Stimulated activated CD8-positive, alpha-beta memory T cell treated with anti-CD3 and anti-CD28 coated beads, Interleukin-15, amount 100 ng/mL, for 24 hours (primary cell): Measurements from ENCODE around the gene CDO1.
"Not testable (repeated sequence)": the region's sequence is repeated elsewhere in the genome, so short reads cannot be mapped to it uniquely, and the experiment has no call there.

Experiments used
- DNase-seq: peaks from one replicate; pipeline ENCODE4 v3.0.0-alpha.2; 2020; ENCODE audit warnings: low read depth

CDO1 gene

GRCh38 chr5:115829913-115830312, 13.5 kb upstream of the CDO1 start:
- no peak for DNase-seq

GRCh38 chr5:115825948-115826347, 9.5 kb upstream of the CDO1 start:
- no peak for DNase-seq

GRCh38 chr5:115824983-115825382, 8.5 kb upstream of the CDO1 start:
- not testable (repeated sequence) for DNase-seq

- no peak for DNase-seq
These were observed 4.4 kb upstream of the CDO1 start for GRCh38 chr5:115820846-115821245.

- DNase-seq, result no peak
These were observed 2.4 kb upstream of the CDO1 start for GRCh38 chr5:115818821-115819220.

- no peak for DNase-seq
These were observed 927 bp upstream of the CDO1 start for GRCh38 chr5:115817386-115817785.

GRCh38 chr5:115815693-115816225, 700 bp downstream of the CDO1 start:
- DNase-seq, result no peak

- no peak for DNase-seq
These were observed 1.3 kb downstream of the CDO1 start for GRCh38 chr5:115815006-115815692.

- no peak for DNase-seq
These were observed 2.7 kb downstream of the CDO1 start for GRCh38 chr5:115813719-115814118.

GRCh38 chr5:115812372-115812771, 4.1 kb downstream of the CDO1 start:
- DNase-seq, result no peak

- DNase-seq, result no peak
These were observed 5.1 kb downstream of the CDO1 start for GRCh38 chr5:115811406-115811805.

GRCh38 chr5:115810761-115811160, 5.7 kb downstream of the CDO1 start:
- DNase-seq, result no peak

GRCh38 chr5:115809946-115810345, 6.5 kb downstream of the CDO1 start:
- no peak for DNase-seq

GRCh38 chr5:115808066-115808465, 8.4 kb downstream of the CDO1 start:
- DNase-seq, result not testable (repeated sequence)

- no peak for DNase-seq
These were observed 8.8 kb downstream of the CDO1 start for GRCh38 chr5:115807654-115808052.

GRCh38 chr5:115806986-115807653, 9.3 kb downstream of the CDO1 start:
- DNase-seq, result no peak

GRCh38 chr5:115801984-115802383, 14.5 kb downstream of the CDO1 start:
- no peak for DNase-seq

- DNase-seq, result no peak
These were observed 15.3 kb downstream of the CDO1 start for GRCh38 chr5:115801152-115801551.

GRCh38 chr5:115800108-115800507, 16.4 kb downstream of the CDO1 start:
- no peak for DNase-seq

- no peak for DNase-seq
These were observed 18.2 kb downstream of the CDO1 start for GRCh38 chr5:115798252-115798651.

GRCh38 chr5:115796656-115797055, 19.8 kb downstream of the CDO1 start:
- DNase-seq, result no peak

- no peak for DNase-seq
These were observed 20.8 kb downstream of the CDO1 start for GRCh38 chr5:115795700-115796099.

- DNase-seq, result no peak
These were observed 28.0 kb downstream of the CDO1 start for GRCh38 chr5:115788440-115788839.

- DNase-seq, result no peak
These were observed 29.0 kb downstream of the CDO1 start for GRCh38 chr5:115787426-115787825.
